Measurements from ENCODE around the gene PARP2.
"Not testable (repeated sequence)": the region's sequence is repeated elsewhere in the genome, so short reads cannot be mapped to it uniquely, and the experiment has no call there.

The PARP2 gene, protein sequence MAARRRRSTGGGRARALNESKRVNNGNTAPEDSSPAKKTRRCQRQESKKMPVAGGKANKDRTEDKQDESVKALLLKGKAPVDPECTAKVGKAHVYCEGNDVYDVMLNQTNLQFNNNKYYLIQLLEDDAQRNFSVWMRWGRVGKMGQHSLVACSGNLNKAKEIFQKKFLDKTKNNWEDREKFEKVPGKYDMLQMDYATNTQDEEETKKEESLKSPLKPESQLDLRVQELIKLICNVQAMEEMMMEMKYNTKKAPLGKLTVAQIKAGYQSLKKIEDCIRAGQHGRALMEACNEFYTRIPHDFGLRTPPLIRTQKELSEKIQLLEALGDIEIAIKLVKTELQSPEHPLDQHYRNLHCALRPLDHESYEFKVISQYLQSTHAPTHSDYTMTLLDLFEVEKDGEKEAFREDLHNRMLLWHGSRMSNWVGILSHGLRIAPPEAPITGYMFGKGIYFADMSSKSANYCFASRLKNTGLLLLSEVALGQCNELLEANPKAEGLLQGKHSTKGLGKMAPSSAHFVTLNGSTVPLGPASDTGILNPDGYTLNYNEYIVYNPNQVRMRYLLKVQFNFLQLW

GRCh38 chr14:20343092-20343861, at the start of gene PARP2:
Gene PARP2, plus strand, starts transcription at chr14:20343635. Its CDS starts 7 bp downstream, at chr14:20343642.
- peak; percentile 100 for DNase-seq (ENCODE audit: low spot score)

GRCh38 chr14:20294636-20295035, 48.8 kb upstream of the PARP2 start:
- no peak for DNase-seq (ENCODE audit: low spot score)

- no peak for DNase-seq (ENCODE audit: low spot score)
These were observed 48.4 kb upstream of the PARP2 start for GRCh38 chr14:20295067-20295466.

DNA sequence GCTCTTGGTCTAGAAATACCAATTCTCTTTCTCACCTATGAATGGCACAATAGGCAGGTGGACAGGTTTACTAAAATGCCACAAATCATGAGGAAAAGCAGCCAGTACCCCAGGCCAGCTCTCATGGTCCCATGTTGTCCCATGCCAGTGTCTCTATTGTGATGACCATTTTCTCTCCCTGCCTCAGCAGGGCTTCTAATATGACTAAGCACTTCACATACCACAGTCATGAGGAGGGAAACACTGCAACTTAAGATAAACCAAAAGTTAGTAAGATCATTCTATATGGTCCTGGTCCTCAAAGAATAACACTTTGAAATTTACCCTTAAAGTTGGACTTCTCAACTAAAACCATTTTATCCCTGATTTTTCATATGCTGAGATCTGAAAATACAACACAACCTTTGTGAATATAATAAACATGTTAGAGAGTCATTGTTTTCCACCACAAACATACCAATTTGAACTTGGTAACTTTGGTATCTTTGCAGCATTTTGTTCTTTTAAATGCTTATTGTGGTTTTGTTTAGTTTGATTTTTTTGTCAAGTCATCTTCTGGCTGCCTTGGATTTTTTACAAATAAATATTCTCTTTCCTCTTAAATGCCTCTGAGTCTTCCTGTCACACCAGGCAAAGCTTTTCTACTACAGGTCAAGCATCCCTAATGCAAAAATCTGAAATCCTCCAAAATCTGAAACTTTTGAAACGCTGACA, 41.2 kb upstream of the PARP2 start:
- no peak for DNase-seq (ENCODE audit: low spot score)

GRCh38 chr14:20305265-20306078, 38.0 kb upstream of the PARP2 start, which contains the start of gene TTC5:
Gene TTC5, minus strand, starts transcription at chr14:20305951. Its CDS starts 14 bp downstream, at chr14:20305937.
- DNase-seq (ENCODE audit: low spot score), result peak; percentile 93

DNA sequence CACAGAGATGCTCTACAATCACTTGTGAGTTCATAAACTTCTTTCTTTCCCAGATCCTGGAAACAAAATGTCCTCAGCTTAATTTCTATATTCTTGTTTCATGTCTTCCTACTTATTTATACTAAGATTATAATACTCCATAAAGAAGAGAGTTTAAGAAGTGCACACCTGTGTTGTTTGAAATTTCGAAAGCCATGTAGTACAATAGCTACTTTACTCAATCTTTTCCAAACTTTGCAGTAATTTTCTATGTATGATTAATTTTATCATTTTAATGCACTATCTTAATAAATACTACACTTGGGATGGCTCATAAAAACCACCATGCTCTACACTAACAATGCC, 37.4 kb upstream of the PARP2 start:
- no peak for DNase-seq (ENCODE audit: low spot score)

- no peak for DNase-seq (ENCODE audit: low spot score)
These were observed 29.4 kb upstream of the PARP2 start for GRCh38 chr14:20314026-20314425.

DNA sequence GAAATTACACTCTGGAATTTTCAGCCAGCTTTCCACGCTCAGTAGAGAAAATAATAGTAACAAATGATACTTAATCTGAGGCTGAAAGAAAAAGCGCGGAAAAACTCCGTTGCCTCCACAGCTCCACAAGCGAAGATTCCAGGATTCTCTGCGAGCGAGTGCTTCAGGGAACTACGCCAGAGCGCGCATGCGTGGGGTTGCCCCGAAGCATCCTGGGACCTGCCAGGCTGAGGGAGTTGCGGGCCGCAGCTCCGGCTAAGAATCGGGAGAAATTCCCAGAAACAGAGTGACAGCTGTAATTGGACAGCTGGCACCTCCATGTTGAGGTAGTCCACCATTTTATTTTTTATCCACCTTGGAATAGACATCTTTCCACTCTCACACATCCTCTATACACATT, 25.7 kb upstream of the PARP2 start:
- DNase-seq (ENCODE audit: low spot score), result no peak

- DNase-seq (ENCODE audit: low spot score), result peak; percentile 86
These were observed 16.2 kb upstream of the PARP2 start for GRCh38 chr14:20327005-20327869.

DNA sequence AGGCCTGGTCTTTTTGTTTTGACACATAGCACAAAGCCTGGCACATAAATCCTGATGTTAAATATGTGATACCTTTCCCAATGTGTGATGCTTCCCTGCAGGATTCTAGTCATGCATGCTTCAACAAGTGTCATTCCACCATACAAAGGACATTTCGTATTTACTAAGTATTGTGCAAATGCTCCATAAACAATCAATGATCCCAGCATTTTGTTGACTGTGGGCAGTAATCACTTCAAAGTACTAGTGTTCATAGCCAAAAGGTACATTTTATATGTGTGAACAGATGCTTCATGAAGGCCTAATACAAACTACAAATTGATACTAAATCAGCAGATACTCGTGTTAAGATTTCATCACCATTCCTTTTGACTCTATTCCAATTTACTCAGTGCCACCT, 14.7 kb upstream of the PARP2 start:
- DNase-seq (ENCODE audit: low spot score), result no peak

- no peak for DNase-seq (ENCODE audit: low spot score)
These were observed 14.1 kb upstream of the PARP2 start for GRCh38 chr14:20329355-20329754.

- no peak for DNase-seq (ENCODE audit: low spot score)
These were observed 12.3 kb upstream of the PARP2 start for GRCh38 chr14:20331053-20331613.

DNA sequence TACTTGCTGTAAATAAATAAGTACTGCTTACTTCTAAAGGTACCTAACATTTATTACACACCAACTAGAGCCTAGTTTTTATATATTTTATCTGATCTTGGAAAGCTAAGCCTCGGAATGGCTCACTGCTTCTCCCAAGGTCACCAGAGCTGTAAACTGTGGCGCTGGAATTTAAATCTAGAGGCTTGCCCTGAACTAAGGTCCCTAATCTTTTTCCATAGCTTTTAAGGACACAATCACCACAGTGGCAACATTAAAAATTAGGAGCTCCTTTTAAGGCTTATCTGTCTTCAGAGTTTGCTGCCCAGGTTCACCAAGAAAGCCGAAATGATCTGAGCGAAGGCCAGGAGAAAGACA, 11.0 kb upstream of the PARP2 start:
- DNase-seq (ENCODE audit: low spot score), result no peak

DNA sequence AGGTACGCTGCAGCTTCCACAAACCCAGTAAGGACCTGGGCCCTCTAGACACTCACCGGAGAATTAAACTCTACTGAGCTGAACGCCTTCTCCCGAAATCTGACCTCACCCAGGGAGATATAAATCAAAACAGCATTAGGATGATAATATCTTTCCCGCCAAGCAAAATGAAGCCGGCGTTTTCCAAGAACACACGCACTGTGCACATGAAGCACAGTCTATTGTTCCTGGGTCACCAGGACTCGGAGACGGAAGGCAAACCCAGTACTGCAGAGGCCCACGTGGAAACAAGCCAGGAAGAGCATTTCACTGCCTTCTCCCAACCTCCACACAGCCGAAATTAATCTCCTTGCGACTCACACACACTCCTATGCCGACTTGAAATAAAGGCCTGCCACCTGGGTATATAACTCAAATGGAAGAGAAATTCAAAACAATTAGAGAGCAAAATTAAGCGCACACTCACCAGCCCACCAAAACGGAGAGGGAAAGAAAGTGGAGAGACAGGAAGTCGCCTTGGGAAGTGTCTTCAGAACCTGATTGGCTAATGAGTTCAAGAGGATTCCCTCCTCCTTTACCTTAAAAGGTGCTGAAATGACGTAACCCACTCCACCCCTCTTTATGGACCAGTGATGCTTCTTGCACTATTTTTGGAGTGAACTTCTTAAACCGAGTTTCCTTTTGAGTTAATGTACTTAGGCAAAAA, 10.5 kb upstream of the PARP2 start, which contains the start of gene CCNB1IP1:
CCNB1IP1 (minus strand) TSS at position 492 of the 706 bp plus-strand sequence. CDS start 16,756 bp downstream, outside the sequence.
- peak; percentile 99 for DNase-seq (ENCODE audit: low spot score)

GRCh38 chr14:20333494-20333841, 10.0 kb upstream of the PARP2 start:
- DNase-seq (ENCODE audit: low spot score), result no peak

DNA sequence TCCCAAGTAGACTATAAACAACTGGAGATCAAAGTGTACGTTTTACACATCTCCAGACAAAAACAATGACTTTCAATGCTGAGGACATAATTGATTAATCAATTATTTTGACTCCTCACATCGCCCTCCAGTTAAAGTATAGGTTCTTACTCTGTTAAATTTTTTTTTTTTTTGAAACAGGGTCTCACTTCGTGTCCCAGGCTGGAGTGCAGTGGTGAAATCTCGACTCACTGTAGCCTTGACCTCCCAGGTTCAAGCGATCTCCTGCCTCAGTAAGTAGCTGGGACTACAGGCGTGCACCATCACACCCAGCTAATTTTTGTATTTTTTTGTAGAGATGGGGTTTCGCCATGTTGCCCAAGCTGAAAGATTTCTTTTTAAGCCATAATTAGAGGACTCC, 9.4 kb upstream of the PARP2 start:
- DNase-seq (ENCODE audit: low spot score), result no peak

DNA sequence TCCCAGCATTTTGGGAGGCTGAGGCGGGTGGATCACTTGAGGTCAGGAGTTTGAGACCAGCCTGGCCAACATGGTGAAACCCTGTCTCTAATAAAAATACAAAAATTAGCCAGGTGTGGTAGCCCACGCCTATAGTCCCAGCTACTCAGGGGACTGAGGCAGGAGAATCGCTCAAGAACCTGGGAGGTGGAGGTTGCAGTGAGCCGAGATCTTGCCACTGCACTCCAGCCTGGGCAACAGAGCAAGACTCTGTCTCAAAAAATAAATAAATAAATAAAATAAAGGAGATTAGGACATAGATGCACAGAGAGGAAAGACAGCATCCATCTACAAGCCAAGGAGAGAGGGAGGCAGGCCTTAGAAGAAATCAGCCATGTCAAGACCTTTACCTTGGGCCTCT, 2.4 kb upstream of the PARP2 start:
- not testable (repeated sequence) for DNase-seq (ENCODE audit: low spot score)

GRCh38 chr14:20341646-20342045, 1.8 kb upstream of the PARP2 start:
- no peak for DNase-seq (ENCODE audit: low spot score)

DNA sequence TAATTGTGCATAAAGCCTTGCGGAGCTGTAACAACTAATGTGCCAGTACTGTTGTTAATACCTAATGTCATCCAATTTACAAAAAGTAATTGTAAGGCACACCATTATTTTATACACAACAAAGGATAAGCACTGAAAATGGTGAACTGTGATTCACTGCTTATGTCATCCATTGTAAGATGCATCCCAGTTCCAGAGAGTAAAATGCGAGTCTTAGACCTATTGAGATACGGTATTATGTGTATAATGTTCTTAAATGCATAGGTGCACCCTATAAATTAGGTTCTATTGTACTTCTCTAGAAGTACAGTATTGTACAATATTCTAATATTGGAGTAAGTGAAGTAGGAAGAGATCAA, 406 bp downstream of the PARP2 start:
- no peak for DNase-seq (ENCODE audit: low spot score)

DNA sequence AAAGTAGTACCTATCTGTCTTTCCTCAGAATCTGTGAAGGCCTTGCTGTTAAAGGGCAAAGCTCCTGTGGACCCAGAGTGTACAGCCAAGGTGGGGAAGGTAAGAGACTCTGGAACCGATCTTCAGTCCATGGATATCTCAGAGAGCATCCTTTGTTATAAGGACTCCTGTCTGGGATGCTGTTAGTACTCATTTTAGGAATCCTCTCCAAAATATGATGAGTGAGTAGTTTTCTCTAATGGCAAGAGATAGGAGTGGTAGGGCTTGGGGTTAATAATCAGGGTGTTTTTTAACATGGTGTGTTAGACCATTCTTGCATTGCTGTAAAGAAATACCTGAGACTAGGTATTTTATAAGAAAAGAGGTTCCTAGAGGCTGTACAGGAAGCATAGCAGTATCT, 1.9 kb downstream of the PARP2 start:
- no peak for DNase-seq (ENCODE audit: low spot score)
